HG03575 (cell line): ENCODE data around the gene NSRP1.
"Not testable (repeated sequence)": the region's sequence is repeated elsewhere in the genome, so short reads cannot be mapped to it uniquely, and the experiment has no call there.

Source experiments
- ATAC-seq: cut with Tn5 transposase; IDR thresholded peaks from one replicate; pipeline ENCODE4 v1.9.1; 2021; ENCODE audit not compliant: unreplicated experiment, insufficient number of reproducible peaks, low FRiP score; ENCODE audit errors: extremely low read depth

Gene NSRP1

DNA sequence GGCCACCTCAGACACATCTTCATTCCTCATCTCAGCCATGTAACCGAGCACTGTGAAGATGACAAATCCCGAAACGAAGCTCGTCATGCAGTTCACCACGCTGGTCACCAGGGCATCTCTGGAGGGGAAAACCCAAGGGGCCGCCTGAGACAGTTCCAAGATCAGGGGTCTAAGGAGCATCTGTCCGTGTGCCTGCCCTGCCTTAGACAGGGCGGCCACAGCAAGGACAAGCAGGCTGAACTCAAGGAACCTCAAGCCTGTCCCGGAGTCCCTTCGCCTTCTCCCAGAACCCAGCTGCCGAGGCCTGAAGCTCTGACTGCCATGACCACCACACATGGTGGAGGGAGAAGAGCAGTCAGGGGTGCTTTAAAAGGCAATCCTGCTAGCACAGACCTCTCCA lies 96.1 kb downstream of the NSRP1 start:
- ATAC-seq = no peak

DNA sequence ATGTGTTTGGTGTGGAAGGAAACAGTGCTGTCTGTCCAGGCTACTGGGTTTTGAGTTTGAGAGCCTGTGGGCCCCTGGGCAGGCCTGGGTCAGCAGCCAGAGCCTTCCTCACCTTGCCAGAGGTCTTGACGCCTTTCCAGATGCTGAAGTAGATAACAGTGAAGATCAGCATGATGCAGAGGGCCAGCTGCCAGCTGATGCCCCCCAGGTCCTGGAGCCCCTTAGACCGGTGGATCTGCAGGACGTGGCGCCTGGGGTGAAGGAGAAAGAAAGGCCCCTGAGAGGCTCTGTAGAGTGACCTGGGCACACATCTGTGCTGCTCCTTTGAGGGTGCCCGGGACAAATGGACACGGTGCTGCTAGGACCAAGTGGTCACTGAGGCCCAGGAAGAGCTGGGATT lies 100.4 kb downstream of the NSRP1 start:
- ATAC-seq = no peak

DNA sequence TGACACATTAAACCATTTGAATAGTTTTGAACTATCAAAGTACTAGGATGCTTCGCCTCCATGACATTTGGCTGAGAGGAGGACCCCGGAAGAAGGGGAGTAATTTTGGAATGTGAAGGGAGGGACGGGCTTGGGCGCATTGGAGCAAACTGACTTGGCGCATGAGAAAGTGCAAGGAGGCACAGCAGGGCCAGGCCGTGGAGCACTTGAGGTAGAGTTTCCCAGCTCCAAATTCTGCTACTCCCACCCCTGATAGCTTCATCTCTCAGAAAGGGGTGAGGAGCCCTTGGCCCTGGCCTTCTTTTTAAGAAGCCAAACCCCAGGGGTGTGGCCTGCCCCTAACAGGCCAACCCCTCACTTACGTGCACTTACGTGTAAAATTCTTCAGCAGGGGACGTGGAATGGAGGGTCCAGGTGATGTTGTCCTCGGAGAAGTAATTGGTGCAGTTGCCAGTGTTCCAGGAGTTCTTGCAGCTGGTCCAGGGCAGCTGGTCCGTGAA lies 101.2 kb downstream of the NSRP1 start:
- no peak for ATAC-seq

DNA sequence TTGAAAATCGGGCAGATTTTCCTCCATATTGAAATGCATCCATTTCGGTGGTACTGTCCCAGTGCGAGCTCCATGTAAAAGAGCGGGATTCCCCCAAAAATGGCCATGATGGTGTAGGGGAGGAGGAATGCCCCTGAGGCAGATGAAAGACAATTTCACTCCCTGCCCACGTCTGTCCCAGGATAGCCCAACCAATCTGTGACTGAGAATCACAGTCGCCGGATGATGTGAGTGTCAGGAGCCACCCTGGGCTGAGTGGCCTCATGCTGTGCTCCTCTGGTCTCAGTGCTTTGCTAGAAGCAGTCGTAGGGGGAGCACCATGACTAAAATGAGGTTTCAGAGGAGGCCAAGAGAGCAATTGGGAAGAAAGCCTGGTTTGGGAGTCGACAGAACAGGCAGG lies 102.2 kb downstream of the NSRP1 start:
- no peak for ATAC-seq

DNA sequence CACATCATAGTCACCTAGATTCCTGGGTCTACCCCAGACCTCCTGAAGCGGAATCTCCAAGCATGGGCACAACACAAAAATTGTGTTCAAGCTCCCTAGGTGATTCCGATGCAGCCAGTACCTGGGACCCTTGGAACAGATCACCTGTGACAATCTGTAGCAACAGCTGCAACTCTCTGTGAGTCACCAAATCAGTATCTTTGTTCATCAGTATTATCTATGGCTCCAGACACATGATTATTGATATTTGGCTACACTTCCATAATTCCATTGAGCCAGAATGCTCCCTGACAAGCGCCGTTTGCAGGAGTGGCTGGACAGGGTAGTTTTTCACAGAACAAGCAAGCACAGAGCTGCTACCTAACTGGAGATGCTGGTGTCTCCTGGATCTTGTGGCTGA lies 102.7 kb downstream of the NSRP1 start:
- no peak for ATAC-seq

DNA sequence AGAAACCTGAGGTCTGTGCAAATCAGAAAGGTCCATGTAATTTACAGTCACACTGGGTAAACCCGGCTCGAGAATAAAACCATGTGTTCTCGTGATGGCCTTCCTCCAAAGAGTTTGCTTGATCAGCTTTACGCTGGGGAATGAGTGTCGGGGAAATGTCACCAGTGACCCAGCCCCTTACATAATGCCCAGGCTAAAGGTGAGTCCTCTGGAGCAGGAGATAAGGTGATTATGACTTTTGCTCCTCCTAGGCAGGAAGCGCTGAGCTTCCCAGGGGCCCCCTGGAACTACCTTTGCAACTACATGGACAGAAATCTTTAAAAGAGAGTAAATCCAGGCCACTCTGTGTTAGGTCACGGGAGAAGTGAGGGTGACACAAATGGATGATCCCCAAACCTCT lies 103.2 kb downstream of the NSRP1 start:
- no peak for ATAC-seq

DNA sequence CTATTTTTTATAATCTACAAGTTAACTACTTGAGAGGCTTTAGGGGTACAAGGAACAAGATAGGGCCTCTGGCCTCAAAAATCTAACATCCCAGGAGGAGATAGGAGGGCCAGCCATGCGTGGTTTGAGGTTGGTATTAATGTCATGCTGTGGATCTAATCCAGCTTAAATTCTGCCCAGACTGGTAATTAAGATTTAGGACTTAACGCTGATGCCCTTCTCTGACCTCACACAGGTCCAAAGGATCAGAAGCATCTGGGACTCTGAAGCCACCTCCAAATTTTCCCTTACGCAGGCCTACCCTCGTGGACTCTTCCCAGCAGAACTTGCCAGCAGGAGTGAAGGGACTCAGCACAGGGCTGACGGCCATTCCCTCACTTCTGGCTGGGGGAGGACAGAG lies 103.8 kb downstream of the NSRP1 start:
- no peak for ATAC-seq

DNA sequence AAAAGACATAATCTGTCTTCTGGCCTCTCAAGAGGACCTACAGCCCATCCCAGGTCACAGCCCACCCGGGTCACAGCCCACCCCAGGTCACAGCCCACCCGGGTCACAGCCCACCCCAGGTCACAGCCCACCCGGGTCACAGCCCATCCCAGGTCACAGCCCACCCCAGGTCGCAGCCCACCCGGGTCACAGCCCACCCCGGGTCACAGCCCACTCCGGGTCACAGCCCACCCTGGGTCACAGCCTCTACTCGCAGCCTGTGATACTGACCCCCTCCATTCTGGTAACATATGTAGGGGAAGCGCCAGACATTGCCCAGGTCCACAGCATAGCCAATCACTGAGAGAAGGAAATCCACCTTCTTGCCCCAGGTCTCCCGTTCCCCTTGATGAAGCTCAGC lies 104.7 kb downstream of the NSRP1 start:
- no peak for ATAC-seq

DNA sequence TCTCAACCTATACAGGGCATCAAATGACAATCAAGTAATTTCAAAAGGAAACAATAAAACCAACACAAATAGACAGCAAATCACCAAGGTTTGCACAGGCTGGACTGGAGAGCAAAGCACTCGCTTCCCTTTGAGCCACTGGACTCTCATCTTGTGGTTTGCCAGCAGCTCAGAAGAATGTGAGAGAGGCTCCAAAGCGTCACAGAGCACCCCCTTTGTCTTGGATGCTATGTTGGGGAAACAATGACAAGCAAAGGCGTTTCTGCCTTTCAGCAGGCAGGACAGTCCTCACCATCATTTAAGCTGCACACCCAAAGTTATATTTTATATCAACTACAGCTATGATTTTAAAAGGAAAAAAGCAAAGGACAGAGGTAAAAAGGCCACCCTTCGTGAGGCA lies 105.6 kb downstream of the NSRP1 start:
- no peak for ATAC-seq

DNA sequence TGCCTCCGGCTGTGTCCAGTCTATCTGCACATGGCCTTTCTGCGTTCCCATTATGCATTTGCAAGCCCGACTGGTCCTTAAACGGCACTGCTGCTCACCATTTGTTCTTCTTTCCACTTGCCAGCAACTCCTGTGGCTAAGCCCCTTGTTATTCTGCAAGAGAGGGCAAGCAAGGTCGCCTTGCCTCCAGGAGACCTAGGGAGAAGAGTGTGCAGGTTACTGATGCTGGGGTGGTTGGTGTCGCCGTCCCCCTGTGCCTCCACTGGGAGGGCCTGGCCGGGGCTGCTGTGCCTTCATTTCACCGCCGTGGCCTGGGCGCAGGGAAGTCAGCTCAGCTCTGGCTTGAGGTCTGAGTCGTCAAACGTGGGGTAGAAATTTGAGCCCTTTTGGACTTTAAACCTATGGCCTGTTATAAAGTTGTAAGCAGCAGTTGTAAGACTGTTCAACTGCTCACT lies 106.1 kb downstream of the NSRP1 start:
- no peak for ATAC-seq

DNA sequence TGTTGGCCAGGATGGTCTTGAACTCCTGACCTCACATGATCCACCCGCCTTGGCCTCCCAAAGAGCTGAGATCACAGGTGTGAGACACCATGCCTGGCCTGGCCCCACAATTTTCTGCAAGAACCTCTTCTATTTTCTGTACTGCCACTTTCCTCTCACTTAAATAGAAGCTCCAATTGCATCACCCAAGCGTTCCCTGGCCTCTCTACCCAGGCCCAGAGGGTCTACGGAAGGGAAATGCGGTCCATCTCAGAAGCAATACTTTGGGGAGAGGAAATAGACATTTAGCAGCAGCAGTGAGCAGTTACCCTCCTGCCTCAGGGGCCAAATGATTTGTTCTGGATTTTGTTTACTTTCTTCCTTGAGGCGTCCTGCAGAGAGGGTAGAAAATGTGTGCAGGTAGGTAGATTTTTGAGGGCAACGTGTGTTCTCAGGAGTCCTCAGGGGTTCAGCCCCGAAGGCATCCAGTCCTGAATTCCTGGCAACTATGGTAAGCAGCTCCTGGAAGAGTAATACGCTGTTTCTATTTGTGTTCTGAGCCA lies 107.9 kb downstream of the NSRP1 start:
- ATAC-seq = no peak

DNA sequence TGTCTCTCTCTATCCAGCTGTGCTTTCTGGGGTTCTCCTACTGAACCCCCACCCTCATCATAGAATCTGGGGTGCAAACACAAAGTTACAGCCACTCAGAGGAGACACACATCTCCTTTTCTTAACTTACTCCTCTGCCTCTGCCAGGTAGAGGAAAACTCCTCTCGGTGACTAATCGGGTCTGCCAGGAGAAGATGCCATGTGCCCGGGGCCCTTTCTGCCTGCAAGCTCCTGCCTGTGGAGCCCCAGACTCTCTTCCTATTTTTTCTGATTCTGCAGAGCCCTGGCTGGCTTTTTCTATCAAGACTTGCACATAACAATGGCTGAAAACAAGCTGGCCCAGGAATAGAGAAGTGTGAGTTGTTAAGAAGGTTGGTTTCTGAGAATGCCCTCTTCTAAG lies 108.5 kb downstream of the NSRP1 start:
- ATAC-seq = no peak

DNA sequence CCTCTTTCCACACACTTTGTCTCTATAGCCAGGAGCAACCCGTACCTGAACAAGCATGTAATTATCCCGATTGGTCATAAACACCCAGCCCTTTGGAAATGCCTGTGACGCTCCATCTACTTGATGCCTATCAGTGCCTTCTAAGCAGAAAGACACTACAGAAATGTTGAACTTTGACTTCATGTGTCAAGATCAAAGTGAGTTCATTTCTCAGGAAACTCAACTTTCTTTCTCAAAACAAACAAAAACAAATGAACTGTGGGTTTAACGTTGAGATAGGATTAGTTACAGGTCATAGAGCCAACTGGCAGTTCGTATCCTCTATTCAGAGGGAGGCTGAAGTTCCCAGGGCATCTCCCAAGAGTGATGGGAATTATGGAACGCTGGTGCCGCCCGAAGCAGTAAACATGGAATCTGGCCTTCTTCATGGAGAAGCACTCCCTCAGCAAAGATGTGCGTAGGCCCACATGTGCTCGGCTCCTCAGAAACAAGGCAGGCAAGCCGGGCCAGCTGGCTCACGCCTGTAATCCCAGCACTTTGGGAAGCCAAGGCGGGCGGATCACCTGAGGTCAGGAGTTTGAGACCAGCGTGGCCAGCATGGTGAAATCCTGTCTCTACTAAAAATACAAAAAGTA lies 109.4 kb downstream of the NSRP1 start:
- no peak for ATAC-seq

DNA sequence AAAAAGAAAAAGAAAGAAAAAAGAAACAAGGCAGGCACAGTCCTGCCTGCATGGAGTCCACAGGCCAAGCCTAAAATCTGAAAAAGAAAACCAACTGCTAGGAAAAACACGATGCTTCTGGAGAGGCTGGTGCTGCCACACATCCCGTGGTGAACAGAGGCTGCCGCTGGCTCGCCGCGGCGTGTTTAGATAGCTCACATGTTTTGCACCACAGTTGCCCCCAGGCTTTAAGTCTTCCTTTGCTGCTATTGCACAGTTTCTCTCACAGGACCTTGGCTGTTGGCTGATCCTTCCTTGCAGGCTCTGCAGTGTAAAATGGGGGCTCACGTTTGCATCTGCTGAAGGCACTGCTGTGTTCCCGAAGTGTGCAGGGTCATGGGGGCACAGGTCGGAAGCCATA lies 110.3 kb downstream of the NSRP1 start:
- ATAC-seq = no peak

DNA sequence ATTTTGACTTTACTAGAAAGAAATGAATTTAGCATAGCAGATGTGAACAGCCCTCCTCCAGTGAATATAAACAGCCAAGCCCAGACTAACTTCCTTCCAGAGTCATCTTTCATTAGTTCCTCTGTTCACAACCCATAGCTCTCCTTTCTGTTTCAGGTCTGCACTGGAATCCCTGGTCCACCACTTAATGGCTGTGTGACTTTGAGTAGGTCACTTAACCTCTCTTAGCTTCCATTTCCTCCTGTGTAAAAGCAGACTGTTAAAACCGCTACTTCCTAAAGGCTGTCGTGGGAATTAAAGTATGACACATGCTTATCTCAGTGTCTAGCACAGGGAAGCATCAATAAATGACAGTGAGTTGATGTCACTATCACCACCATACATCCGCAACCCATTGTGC lies 111.4 kb downstream of the NSRP1 start:
- no peak for ATAC-seq

DNA sequence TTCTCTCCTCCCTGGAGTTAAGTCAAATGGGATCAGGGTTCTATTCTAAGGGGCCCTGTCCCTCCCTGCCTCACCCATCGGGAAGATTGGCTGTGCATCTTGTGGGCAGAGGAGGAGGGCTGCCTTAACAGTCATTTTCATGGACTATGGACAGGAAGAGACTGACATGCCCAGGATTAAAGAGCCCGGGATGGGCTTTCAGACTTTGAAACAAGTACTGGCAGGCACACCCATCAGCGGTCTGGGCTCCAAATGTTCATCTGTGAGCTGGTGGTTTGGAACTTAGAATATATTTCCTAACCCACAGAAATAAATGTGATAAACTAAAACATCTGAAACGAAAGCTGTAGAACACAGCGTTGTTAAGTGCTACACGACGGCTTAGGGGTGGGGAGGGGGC lies 112.4 kb downstream of the NSRP1 start:
- ATAC-seq = no peak

DNA sequence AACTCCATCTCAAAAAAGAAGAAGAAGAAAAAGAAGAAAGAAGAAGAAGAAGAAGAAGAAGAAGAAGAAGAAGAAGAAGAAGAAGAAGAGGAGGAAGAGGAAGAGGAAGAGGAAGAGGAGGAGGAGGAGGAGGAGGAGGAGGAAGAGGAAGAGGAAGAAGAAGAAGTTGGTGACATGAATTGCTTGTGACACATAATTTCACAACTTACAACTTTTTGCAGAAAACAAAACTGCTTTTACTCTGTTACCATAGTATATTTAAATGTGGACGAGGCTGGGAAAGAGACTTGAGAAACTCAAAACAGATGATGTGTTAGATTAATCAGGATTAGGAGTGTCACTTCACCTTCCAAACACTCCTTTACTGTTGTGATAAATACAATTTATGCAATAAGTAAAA lies 113.4 kb downstream of the NSRP1 start:
- ATAC-seq = not testable (repeated sequence)

DNA sequence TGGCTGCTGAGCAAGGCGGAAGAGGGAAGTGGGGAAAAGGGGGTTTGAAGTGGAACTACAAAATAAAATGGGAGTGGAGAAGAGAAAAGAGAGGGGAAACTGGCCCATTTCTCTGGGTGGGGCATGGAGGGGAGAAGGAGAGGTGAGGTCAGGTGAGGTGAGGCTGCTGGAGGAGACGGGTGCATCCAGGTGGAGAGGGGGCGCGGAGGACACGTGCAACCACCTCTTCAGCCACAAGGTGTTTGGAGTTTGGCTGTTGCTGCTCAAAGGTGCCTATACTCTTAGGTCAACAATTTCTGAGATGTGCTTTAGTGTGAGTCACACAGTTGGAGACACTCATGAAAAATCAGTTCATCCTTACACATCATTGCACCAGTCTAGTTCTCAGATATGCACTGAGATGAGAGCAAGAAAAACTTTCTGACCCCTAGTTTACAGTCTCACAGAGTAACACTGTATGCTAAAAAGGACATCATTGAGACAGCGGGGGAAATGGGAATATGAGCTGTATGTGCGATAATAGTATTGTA lies 114.0 kb downstream of the NSRP1 start:
- no peak for ATAC-seq

DNA sequence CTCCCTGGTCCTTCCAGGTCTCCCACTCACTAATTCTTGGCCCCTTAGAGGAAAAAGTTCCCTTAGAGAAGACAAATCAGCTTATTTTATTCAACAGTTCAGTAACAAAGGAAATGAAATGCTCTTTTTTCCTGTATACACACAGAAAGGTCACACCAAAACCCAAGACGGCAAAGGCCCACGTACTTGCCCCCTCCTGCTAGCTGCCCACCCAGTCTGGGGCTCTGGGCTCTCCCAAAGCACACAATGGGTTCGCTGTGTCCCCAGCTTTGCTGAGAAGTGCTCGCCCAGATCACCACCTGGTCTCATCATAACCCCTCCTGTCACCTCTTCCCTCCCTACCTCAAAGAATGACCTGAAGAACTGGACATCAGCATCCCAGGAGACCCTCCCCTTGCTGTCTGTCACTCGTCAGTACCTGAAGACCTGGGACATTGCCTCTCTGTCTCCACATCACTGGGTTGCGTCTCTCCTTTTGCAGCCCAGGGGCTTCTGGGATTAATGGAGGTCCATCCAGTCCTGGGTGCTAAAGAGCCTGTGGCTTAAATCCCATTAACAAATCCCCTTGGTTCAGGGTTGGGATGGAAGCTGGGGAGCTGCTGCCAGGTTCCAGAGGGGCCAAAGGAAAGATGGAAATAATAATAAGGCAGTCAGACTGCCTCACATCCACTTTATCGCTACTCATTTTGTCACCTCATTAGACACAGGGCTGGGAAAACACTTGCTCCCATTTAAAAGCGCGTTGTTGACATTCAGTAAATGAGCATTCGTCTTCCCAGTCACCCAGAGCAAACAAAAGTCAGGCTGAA lies 115.6 kb downstream of the NSRP1 start:
- ATAC-seq = no peak

DNA sequence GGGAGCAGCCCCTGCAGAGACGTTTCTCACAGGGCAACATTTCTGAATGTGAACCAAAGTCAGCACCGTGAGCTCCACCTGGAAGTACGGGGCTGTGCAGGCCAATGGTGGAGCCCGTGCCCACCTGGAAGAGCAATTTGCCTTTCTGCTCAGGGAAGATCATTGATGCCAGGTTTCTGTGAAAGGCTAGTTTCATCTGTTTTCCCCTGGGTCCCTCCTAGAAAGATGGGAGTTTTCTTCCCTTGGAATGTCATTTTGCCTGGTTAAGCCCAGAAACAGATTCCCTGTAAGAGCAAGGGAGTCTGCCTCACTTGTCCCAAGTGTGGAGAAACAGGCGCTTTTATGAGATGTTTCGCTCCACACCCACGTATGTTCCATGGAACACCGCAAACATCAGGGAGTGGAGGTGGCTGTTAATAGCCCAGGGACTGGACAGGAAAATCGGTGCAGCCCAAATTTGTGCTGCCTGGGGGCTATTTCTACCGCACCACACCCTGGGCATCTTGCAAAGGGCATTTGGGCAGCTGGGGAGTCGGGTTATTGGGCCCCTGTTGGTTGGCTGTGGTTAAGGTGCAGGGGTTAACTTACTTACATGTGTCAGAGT lies 116.3 kb downstream of the NSRP1 start:
- ATAC-seq = no peak
